HUES64 (cell line): ENCODE data around the gene DENND2D.
A peak's percentile ranks its signal among the peaks of the same experiment; 100 is the strongest.
"Not testable (repeated sequence)": the region's sequence is repeated elsewhere in the genome, so short reads cannot be mapped to it uniquely, and the experiment has no call there.

ENCODE experiments used
- H3K27ac ChIP-seq: 2 replicates; pipeline ENCODE4 v1.7.0; 2013; ENCODE audit warnings: low read depth, low read length, inconsistent platforms
- H3K27me3 ChIP-seq: 2 replicates; pipeline ENCODE4 v1.6.1; 2013; ENCODE audit warnings: mild to moderate bottlenecking, low read length; ENCODE audit not compliant: insufficient read depth
- H3K36me3 ChIP-seq: 2 replicates; pipeline ENCODE4 v1.6.1; 2013; ENCODE audit warnings: mild to moderate bottlenecking, low read length; ENCODE audit not compliant: insufficient read depth
- H3K4me1 ChIP-seq: 2 replicates; pipeline ENCODE4 v1.6.1; 2013; ENCODE audit warnings: mild to moderate bottlenecking, low read length, moderate library complexity; ENCODE audit not compliant: insufficient read depth
- H3K4me3 ChIP-seq: 2 replicates; pipeline ENCODE4 v1.5.1; 2013; ENCODE audit warnings: mild to moderate bottlenecking, low read length, moderate library complexity
- H3K9ac ChIP-seq: 2 replicates; pipeline ENCODE4 v1.6.1; 2013; ENCODE audit warnings: mild to moderate bottlenecking, low read depth, low read length
- H3K9me3 ChIP-seq: 2 replicates; pipeline ENCODE4 v1.6.1; 2013; ENCODE audit warnings: low read depth, low read length; ENCODE audit not compliant: insufficient read depth
- WGBS: fragments of 150-250, 120-280 bp; methylation state at CpG from one replicate; pipeline ENCODE4 v1.1.7; 2013; ENCODE audit warnings: missing lambda C conversion rate; 5-methylcytosine and 5-hydroxymethylcytosine counted together

DENND2D gene

DNA sequence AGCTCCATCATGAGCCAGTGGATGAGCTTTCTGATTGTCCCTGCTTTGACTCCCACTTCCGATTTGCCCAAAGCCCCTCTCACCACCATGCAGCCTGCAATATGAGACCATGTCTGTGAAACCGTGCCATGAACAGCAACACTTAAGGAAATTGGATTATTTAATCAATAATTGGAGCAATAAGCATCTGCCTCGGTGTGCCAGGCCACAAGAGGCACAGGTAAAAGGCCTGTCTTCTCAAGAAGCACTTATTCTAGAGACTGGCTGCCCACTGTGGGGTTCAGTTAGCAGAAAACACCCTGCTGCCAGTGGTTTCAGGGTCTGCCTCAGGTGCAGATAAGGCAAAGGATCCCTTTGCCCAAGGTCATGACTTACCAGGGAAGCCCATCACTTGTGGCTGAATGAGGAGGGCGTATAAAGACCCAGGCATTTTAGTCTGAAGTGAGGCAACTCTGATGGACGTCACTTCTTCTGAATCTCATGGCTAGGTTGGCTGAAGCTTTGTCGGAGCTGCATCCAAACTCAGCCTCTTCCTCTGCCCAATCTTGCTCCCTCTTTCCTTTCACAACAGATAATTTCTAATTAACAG, 19.9 kb upstream of the DENND2D start:
- Histone ChIP-seq H3K9ac (no peak overlapping the region), H3K36me3 (no peaks in the 10 kb centered on the region), H3K27me3 (no peaks in the 10 kb centered on the region), H3K27ac (peak overlapping the region; percentile 46; the same call in 1 of the 2 replicates), H3K9me3 (no peaks in the 10 kb centered on the region), H3K4me3 (no peak overlapping the region), H3K4me1 (peaks cover 15% of the 10 kb centered on the region)
- 92% methylated on average over 6 of the region's 6 CpGs for WGBS

DNA sequence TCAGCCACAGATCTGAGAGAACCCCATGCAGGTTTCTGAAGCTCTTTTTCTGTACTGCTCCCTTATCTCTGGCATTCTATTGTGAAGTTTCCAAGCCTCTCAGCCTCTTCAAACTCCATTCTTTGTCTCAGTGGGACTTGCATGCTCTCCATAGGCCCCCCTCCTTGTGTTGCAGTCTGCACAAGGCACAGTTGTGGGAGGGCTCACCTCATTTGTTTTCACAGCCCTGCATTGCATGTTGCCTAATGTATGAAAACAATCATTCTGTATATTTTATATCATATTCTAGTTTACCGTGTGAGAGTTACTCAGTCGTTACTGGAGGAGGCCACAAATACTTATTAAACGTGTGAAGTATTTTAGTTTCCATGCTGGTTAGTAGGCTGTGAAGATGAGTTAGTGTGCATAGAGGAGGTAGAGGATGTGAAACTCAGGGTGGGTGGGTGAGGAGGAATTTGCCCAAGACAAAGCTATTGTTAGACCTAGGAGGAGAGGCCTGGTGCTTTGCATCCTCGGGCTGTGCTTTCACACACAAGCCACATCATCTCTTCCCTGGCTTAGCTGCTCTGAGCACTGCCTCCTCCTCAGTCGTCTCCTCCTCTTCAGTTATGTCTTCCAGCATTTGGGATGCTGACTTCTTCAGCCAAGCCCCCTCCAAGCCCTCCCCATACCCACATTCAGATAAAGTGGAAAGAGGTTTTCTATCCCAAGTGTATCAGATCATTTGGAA, 19.3 kb upstream of the DENND2D start:
- 72% methylated on average over 5 of the region's 5 CpGs for WGBS

DNA sequence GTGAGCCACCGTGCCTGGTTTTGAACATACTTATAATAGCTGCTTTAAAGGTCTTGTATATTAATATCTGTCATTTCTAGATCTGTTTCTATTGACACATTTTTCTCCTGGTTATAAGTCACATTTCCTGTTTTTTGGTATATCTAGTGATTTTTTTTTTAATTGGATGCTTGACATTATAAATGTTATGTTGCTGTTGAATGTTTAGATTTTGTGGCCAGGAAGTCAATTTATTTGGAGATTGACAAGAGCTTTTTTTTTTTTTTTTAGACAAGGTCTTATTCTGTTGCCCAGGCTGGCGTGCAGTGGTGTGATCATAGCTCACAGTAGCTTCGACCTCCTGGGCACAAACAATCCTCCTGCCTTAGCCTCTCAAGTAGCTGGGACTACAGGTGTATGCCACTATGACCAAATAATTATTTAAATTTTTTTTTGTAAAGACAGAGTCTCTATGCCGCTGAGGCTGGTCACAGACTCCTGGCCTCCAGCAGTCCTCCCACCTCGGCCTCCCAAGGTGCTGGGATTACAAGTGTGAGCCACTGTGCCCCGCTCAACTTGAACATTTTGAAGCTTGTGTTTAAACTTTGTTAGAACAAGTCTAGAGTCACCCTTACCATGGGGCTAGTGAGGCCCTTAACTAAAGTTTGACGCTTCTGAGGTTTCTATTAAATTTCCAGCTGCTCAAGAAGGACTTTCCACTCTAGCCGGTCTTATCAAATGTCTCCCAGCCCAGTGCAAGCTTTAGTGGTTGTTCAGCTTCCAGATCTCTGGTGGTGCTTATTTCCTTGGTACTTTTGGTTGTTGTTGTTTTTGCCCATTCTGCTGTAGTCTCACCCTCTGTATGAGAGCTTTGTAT, 18.5 kb upstream of the DENND2D start:
- H3K4me1 ChIP-seq = peaks cover 18% of the 10 kb centered on the region
- no peaks in the 10 kb centered on the region for H3K36me3 ChIP-seq
- H3K9me3 ChIP-seq = no peaks in the 10 kb centered on the region
- no peak overlapping the region for H3K9ac ChIP-seq
- no peaks in the 10 kb centered on the region for H3K27me3 ChIP-seq
- H3K27ac ChIP-seq = peak overlapping the region; percentile 68; the same call in 1 of the 2 replicates
- H3K4me3 ChIP-seq = no peak overlapping the region
- WGBS = 96% methylated on average over 8 of the region's 8 CpGs

More for the DNA sequence above, 19.3 kb upstream of the DENND2D start:
- H3K27me3 ChIP-seq = no peaks in the 10 kb centered on the region
- peak overlapping the region; percentile 46; the same call in 1 of the 2 replicates for H3K27ac ChIP-seq
- H3K4me1 ChIP-seq = peaks cover 18% of the 10 kb centered on the region
- H3K4me3 ChIP-seq = no peak overlapping the region
- H3K9ac ChIP-seq = no peak overlapping the region
- H3K36me3 ChIP-seq = no peaks in the 10 kb centered on the region
- no peaks in the 10 kb centered on the region for H3K9me3 ChIP-seq

DNA sequence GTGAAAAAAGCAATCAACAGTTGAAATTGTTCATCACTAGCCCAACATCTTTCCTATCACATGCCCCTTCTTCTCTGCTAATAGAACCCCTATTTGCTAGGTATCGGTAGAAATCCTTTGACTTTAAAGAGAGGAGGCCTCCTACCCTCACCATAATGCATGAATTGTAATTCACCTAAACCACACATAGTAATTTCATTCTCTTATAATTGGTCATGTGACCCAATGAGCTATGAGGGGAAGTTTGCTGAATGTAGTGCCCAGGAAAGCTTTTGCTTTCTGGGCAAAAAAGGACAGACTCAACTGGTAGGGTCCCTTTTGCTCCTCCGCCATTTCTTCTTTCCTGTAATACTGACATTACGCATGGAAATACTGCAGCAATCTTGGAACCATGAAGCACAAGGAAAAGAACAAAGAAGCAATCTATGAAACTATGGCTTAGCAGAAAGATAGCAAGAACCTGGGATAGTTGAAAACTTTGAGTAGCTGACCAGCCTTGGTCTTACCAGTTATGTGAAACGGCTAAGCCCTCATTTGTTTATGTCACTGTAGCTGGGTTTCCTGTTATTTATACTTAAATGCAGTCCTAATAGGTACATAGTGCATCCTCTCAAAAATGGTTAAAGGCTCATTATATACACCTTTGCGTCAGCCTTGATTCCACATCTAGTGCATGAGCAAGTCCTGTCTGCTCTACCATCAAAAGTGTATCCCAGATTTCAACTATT, 16.9 kb upstream of the DENND2D start:
- Histone ChIP-seq H3K4me3 (no peak overlapping the region), H3K4me1 (peaks cover 14% of the 10 kb centered on the region; the same call in 1 of the 2 replicates), H3K9ac (no peak overlapping the region)

DNA sequence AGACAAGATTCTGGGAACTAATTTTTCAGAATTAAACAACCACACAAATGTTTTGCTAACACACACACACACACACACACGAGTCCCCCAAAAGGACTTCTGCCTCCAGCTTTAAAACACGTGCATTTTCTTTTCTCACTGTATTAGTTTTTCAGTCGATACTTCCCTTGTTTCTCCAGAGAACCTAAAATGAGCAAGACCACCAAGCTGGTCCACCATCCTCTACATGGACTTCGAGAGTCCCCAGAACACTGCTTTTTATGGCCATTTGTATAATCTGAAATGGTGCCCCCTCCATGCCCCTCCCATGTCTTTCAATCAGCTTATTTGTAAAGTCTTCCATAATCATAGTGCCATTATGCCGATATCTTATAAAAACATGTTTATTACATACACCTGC, 16.3 kb upstream of the DENND2D start:
- Histone ChIP-seq H3K9ac (no peak overlapping the region), H3K27me3 (no peaks in the 10 kb centered on the region), H3K9me3 (no peaks in the 10 kb centered on the region), H3K4me3 (no peak overlapping the region), H3K4me1 (peaks cover 12% of the 10 kb centered on the region; the same call in 1 of the 2 replicates), H3K36me3 (no peaks in the 10 kb centered on the region), H3K27ac (no peak overlapping the region)
- 92% methylated on average over 5 of the region's 5 CpGs for WGBS

More for the DNA sequence above, 16.9 kb upstream of the DENND2D start:
- Histone ChIP-seq H3K9me3 (no peaks in the 10 kb centered on the region), H3K36me3 (no peaks in the 10 kb centered on the region), H3K27ac (no peak overlapping the region), H3K27me3 (no peaks in the 10 kb centered on the region)
- whole genome bisulfite sequencing = 78% methylated on average over 5 of the region's 5 CpGs

DNA sequence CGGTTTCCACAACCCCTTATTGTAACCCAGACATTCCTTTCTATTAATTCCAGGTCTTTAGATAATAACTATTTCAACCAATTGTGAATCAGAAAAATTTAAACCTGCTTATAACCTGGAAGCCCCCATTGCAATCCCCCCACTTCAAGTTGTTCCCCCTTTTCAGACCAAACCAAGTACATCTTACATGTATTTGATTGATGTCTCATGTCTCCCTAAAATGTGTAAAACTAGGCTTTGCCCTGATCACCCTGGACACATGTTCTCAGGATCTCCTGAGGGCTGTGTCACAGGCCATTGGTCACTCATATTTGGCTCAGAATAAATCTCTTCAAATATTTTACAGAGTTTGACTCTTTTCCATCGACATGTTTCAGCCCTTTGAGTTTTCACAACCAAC, 14.8 kb upstream of the DENND2D start:
- peaks cover 12% of the 10 kb centered on the region; the same call in 1 of the 2 replicates for H3K4me1 ChIP-seq
- not testable (repeated sequence) for H3K27ac ChIP-seq, H3K36me3 ChIP-seq, H3K9ac ChIP-seq, H3K27me3 ChIP-seq, H3K4me3 ChIP-seq, H3K9me3 ChIP-seq
- 96% methylated on average over 2 of the region's 2 CpGs for WGBS

DNA sequence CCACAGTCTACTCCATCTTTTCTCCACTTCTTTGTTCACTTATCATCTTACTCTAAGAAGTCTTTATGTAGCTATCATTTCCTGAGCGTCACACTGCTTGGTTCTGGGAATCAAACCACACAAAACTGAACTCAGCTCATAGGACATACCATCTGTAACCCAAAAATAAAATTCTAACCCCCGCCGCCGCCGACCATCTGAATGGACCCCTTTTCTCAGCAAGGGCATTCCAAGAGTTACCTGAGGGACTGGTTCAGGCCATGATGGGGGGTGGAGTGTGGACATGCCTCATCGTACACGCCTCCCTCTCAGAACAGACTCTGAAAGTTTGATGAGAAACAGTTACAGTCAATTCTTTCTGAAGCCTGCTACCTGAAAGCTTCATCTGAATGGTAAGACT, 14.4 kb upstream of the DENND2D start:
- no peak overlapping the region for H3K4me3 ChIP-seq

DNA sequence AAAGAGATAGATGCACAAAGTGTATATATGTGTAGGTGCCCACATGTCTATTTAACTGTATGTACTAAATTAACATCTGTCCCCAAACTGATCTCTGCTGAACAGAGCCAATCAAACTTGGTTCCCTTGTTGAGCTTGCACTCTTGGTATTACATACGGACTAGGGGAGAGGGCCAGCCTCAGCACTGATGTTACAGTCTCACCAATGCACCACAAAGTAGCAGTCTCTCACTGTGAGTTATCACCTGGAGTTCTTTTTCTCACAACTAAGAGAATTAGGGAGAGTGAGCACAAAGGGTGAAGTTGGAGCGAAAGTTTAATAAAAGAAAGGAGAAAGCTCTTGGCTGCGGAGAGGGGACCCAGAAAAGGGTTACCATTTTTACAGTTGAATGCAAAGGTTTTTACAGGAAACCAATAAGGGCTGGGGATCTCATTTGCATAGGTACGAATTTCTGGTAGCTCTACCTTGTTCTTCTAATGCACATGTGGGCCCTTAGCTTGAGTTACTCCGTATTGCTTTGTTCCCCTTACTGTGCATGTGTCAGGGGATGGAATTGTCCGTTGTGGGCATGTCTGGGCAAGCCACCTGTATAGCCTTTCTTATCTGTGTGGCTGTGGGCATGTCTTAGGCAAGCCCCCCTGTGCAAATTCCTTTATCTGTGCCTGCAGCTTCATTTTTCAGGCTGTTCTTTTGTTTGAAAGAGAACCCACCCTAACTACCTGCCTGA, 13.8 kb upstream of the DENND2D start:
- Histone ChIP-seq H3K4me3 (no peak overlapping the region), H3K27me3 (no peaks in the 10 kb centered on the region), H3K4me1 (peaks cover 4% of the 10 kb centered on the region; the same call in 1 of the 2 replicates), H3K9ac (no peak overlapping the region; the same call in 1 of the 2 replicates), H3K36me3 (no peaks in the 10 kb centered on the region), H3K9me3 (no peaks in the 10 kb centered on the region), H3K27ac (no peak overlapping the region)
- 91% methylated on average over 6 of the region's 6 CpGs for WGBS

More for the DNA sequence above, 14.4 kb upstream of the DENND2D start:
- 95% methylated on average over 7 of the region's 7 CpGs for WGBS
- Histone ChIP-seq H3K27me3 (no peaks in the 10 kb centered on the region), H3K27ac (no peak overlapping the region), H3K36me3 (no peaks in the 10 kb centered on the region), H3K4me1 (peaks cover 8% of the 10 kb centered on the region; the same call in 1 of the 2 replicates), H3K9me3 (no peaks in the 10 kb centered on the region), H3K9ac (no peak overlapping the region; the same call in 1 of the 2 replicates)

DNA sequence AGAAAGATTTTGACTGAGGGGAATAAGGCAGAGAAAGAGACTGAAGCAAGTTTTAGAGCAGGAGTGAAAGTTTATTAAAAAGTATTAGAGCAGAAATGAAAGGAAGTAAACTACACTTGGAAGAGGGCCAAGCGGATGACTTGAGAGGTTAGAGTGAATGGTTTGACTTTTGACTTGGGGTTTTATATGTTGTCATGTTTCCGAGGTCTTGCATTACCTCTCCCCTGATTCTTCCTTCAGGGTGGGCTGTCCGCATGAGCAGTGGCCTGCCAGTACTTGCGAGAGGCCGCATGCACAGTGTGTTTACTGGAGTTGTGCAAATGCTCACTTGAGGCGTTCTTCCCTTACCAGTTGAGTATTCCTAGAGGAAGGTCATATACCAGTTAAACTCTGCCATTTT, 13.0 kb upstream of the DENND2D start:
- 93% methylated on average over 6 of the region's 6 CpGs for WGBS

DNA sequence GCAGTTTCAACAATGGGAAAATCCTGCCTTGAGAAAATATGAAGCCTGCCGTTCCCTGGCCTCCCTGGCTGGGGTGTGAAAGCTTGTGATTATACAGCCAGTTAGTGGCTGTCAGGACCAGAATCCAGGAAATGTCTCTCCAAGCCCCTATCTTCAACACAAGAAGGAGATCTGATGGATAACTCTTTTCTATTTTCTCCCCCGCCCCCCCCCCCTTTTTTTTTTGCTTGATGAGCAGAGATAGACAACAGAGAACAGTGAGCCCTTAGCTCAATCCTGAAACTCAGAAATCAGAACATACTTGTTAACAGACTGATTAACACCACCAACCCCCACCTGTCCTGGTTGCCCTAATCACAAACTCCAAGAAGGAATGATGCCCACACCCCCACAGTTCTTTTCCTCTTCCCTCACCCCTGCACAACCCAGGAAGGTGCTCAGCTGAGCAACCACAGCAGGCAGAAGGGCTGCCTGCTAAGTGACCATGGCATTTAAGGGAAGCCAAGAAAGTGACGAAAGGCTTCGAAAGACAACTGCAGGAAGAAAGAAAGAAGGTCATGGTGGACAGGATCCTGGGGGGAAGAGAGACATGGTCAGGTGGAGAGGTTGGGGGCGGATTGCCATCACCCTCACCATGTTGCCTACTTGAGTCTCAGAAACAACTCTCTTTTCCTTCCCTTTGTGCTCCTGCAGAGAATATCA, 12.3 kb upstream of the DENND2D start:
- Histone ChIP-seq H3K27me3 (no peaks in the 10 kb centered on the region), H3K36me3 (no peaks in the 10 kb centered on the region), H3K4me1 (0 out of 2 replicates have a peak, but pooled peaks cover 4% of the 10 kb centered on the region), H3K9me3 (no peaks in the 10 kb centered on the region), H3K9ac (no peak overlapping the region), H3K4me3 (no peak overlapping the region), H3K27ac (no peak overlapping the region)
- 86% methylated on average over 5 of the region's 5 CpGs for WGBS

More for the DNA sequence above, 13.0 kb upstream of the DENND2D start:
- H3K27ac ChIP-seq = no peak overlapping the region
- H3K36me3 ChIP-seq = no peaks in the 10 kb centered on the region
- no peak overlapping the region for H3K4me3 ChIP-seq
- no peaks in the 10 kb centered on the region for H3K9me3 ChIP-seq
- 0 out of 2 replicates have a peak, but pooled peaks cover 4% of the 10 kb centered on the region for H3K4me1 ChIP-seq
- H3K27me3 ChIP-seq = no peaks in the 10 kb centered on the region
- H3K9ac ChIP-seq = no peak overlapping the region
